ENCODE data around the gene PBLD.
A peak's percentile ranks its signal among the peaks of the same experiment; 100 is the strongest.

Gene PBLD

GRCh38 chr10:68242051-68242450, 90.7 kb downstream of the PBLD start:
- no peaks in the 10 kb centered on the region for H3K36me3 ChIP-seq (ENCODE audit: control insufficient read depth in 1 of 2, insufficient read depth in 2 of 2, low read length in 2 of 2)
- no peak overlapping the region for H4K8ac ChIP-seq (ENCODE audit: low read depth, low read length)
- no peak overlapping the region for H3K9ac ChIP-seq (ENCODE audit: low read length)
- no peak overlapping the region for H4K91ac ChIP-seq (ENCODE audit: low read depth, low read length)
- no peak overlapping the region for H3K18ac ChIP-seq (ENCODE audit: low read length)
- no peak overlapping the region for H2AK5ac ChIP-seq (ENCODE audit: low read length)
- H2BK120ac ChIP-seq (ENCODE audit: insufficient read depth, low read length, poor library complexity) = no peak overlapping the region
- H4K12ac ChIP-seq (ENCODE audit: low read depth, low read length) = no peak overlapping the region
- H3K23ac ChIP-seq (ENCODE audit: low read length) = no peak overlapping the region
- DNase-seq = no peak
- no CpG with 5 or more reads among the region's 2 CpGs for WGBS (ENCODE audit: extremely low coverage, insufficient coverage, insufficient read length)
- H3K27ac ChIP-seq (ENCODE audit: low read depth, low read length) = no peak overlapping the region
- no peaks in the 10 kb centered on the region for H3K4me1 ChIP-seq (ENCODE audit: control insufficient read depth in 1 of 2, insufficient read depth in 2 of 2, low read length in 2 of 2)
- H3K27me3 ChIP-seq (ENCODE audit: insufficient read depth, low read length) = no peaks in the 10 kb centered on the region
- H2BK12ac ChIP-seq (ENCODE audit: low read length) = no peak overlapping the region
- H2AFZ ChIP-seq (ENCODE audit: insufficient read depth, low read length, poor library complexity) = no peak overlapping the region
- H2BK5ac ChIP-seq (ENCODE audit: low read depth, low read length, poor library complexity) = no peak overlapping the region
- H3K79me1 ChIP-seq (ENCODE audit: low read length) = no peaks in the 10 kb centered on the region
- no peak overlapping the region for H3K4ac ChIP-seq (ENCODE audit: low read depth, low read length)
- H3K14ac ChIP-seq (ENCODE audit: low read length) = no peak overlapping the region
- no peak overlapping the region for H3K4me2 ChIP-seq (ENCODE audit: low read length)
- H3K9me3 ChIP-seq (ENCODE audit: insufficient read depth, low read depth, low read length) = no peaks in the 10 kb centered on the region
- no peak overlapping the region for H3K4me3 ChIP-seq (ENCODE audit: low read depth, low read length)
- H3K79me2 ChIP-seq (ENCODE audit: control insufficient read depth, insufficient read depth, low read length, poor library complexity) = no peaks in the 10 kb centered on the region

GRCh38 chr10:68239596-68240150, 93.1 kb downstream of the PBLD start:
- Histone ChIP-seq H2AK5ac (ENCODE audit: low read length) (no peak overlapping the region), H3K27ac (ENCODE audit: low read depth, low read length) (no peak overlapping the region), H3K9me3 (ENCODE audit: insufficient read depth, low read depth, low read length) (no peaks in the 10 kb centered on the region), H2BK120ac (ENCODE audit: insufficient read depth, low read length, poor library complexity) (no peak overlapping the region), H3K79me1 (ENCODE audit: low read length) (no peaks in the 10 kb centered on the region), H3K4ac (ENCODE audit: low read depth, low read length) (no peak overlapping the region), H3K4me2 (ENCODE audit: low read length) (no peak overlapping the region), H4K8ac (ENCODE audit: low read depth, low read length) (no peak overlapping the region), H2AFZ (ENCODE audit: insufficient read depth, low read length, poor library complexity) (no peak overlapping the region), H3K79me2 (ENCODE audit: control insufficient read depth, insufficient read depth, low read length, poor library complexity) (no peaks in the 10 kb centered on the region), H3K9ac (ENCODE audit: low read length) (no peak overlapping the region), H3K23ac (ENCODE audit: low read length) (no peak overlapping the region), H3K36me3 (ENCODE audit: control insufficient read depth in 1 of 2, insufficient read depth in 2 of 2, low read length in 2 of 2) (no peaks in the 10 kb centered on the region), H2BK5ac (ENCODE audit: low read depth, low read length, poor library complexity) (no peak overlapping the region), H3K18ac (ENCODE audit: low read length) (no peak overlapping the region), H3K4me1 (ENCODE audit: control insufficient read depth in 1 of 2, insufficient read depth in 2 of 2, low read length in 2 of 2) (no peaks in the 10 kb centered on the region), H4K91ac (ENCODE audit: low read depth, low read length) (no peak overlapping the region), H4K12ac (ENCODE audit: low read depth, low read length) (no peak overlapping the region), H3K14ac (ENCODE audit: low read length) (no peak overlapping the region), H3K4me3 (ENCODE audit: low read depth, low read length) (no peak overlapping the region), H2BK12ac (ENCODE audit: low read length) (no peak overlapping the region), H3K27me3 (ENCODE audit: insufficient read depth, low read length) (no peaks in the 10 kb centered on the region)
- WGBS (ENCODE audit: extremely low coverage, insufficient coverage, insufficient read length) = no CpG with 5 or more reads among the region's 5 CpGs
- DNase-seq = no peak

GRCh38 chr10:68239069-68239468, 93.7 kb downstream of the PBLD start:
- Histone ChIP-seq H3K18ac (ENCODE audit: low read length) (no peak overlapping the region), H4K91ac (ENCODE audit: low read depth, low read length) (no peak overlapping the region), H2AFZ (ENCODE audit: insufficient read depth, low read length, poor library complexity) (no peak overlapping the region), H4K12ac (ENCODE audit: low read depth, low read length) (no peak overlapping the region), H3K27ac (ENCODE audit: low read depth, low read length) (no peak overlapping the region), H2AK5ac (ENCODE audit: low read length) (no peak overlapping the region), H3K9me3 (ENCODE audit: insufficient read depth, low read depth, low read length) (no peaks in the 10 kb centered on the region), H4K8ac (ENCODE audit: low read depth, low read length) (no peak overlapping the region), H3K27me3 (ENCODE audit: insufficient read depth, low read length) (no peaks in the 10 kb centered on the region), H2BK120ac (ENCODE audit: insufficient read depth, low read length, poor library complexity) (no peak overlapping the region), H3K36me3 (ENCODE audit: control insufficient read depth in 1 of 2, insufficient read depth in 2 of 2, low read length in 2 of 2) (no peaks in the 10 kb centered on the region), H3K23ac (ENCODE audit: low read length) (no peak overlapping the region), H3K79me1 (ENCODE audit: low read length) (no peaks in the 10 kb centered on the region), H3K4me2 (ENCODE audit: low read length) (no peak overlapping the region), H3K14ac (ENCODE audit: low read length) (no peak overlapping the region), H3K4ac (ENCODE audit: low read depth, low read length) (no peak overlapping the region), H3K4me3 (ENCODE audit: low read depth, low read length) (no peak overlapping the region), H2BK12ac (ENCODE audit: low read length) (no peak overlapping the region), H2BK5ac (ENCODE audit: low read depth, low read length, poor library complexity) (no peak overlapping the region), H3K4me1 (ENCODE audit: control insufficient read depth in 1 of 2, insufficient read depth in 2 of 2, low read length in 2 of 2) (no peaks in the 10 kb centered on the region), H3K79me2 (ENCODE audit: control insufficient read depth, insufficient read depth, low read length, poor library complexity) (no peaks in the 10 kb centered on the region), H3K9ac (ENCODE audit: low read length) (no peak overlapping the region)
- no peak for DNase-seq
- WGBS (ENCODE audit: extremely low coverage, insufficient coverage, insufficient read length) = no CpG with 5 or more reads among the region's 5 CpGs

- no peak overlapping the region for H3K4ac ChIP-seq (ENCODE audit: low read depth, low read length)
- H4K8ac ChIP-seq (ENCODE audit: low read depth, low read length) = no peak overlapping the region
- H3K4me3 ChIP-seq (ENCODE audit: low read depth, low read length) = peak overlapping the region; percentile 37
- no peak overlapping the region for H2AK5ac ChIP-seq (ENCODE audit: low read length)
- H3K14ac ChIP-seq (ENCODE audit: low read length) = no peak overlapping the region
- H3K79me2 ChIP-seq (ENCODE audit: control insufficient read depth, insufficient read depth, low read length, poor library complexity) = no peaks in the 10 kb centered on the region
- WGBS (ENCODE audit: extremely low coverage, insufficient coverage, insufficient read length) = no CpG with 5 or more reads among the region's 6 CpGs
- no peaks in the 10 kb centered on the region for H3K36me3 ChIP-seq (ENCODE audit: control insufficient read depth in 1 of 2, insufficient read depth in 2 of 2, low read length in 2 of 2)
- no peak overlapping the region for H3K18ac ChIP-seq (ENCODE audit: low read length)
- no peak overlapping the region for H2BK12ac ChIP-seq (ENCODE audit: low read length)
- H3K27ac ChIP-seq (ENCODE audit: low read depth, low read length) = no peak overlapping the region
- DNase-seq = no peak
- H2BK5ac ChIP-seq (ENCODE audit: low read depth, low read length, poor library complexity) = no peak overlapping the region
- peak overlapping the region; percentile 69 for H3K23ac ChIP-seq (ENCODE audit: low read length)
- no peak overlapping the region for H4K91ac ChIP-seq (ENCODE audit: low read depth, low read length)
- H3K9ac ChIP-seq (ENCODE audit: low read length) = no peak overlapping the region
- no peak overlapping the region for H4K12ac ChIP-seq (ENCODE audit: low read depth, low read length)
- no peak overlapping the region for H2AFZ ChIP-seq (ENCODE audit: insufficient read depth, low read length, poor library complexity)
- no peaks in the 10 kb centered on the region for H3K4me1 ChIP-seq (ENCODE audit: control insufficient read depth in 1 of 2, insufficient read depth in 2 of 2, low read length in 2 of 2)
- H3K79me1 ChIP-seq (ENCODE audit: low read length) = no peaks in the 10 kb centered on the region
- no peak overlapping the region for H2BK120ac ChIP-seq (ENCODE audit: insufficient read depth, low read length, poor library complexity)
- no peaks in the 10 kb centered on the region for H3K9me3 ChIP-seq (ENCODE audit: insufficient read depth, low read depth, low read length)
- no peak overlapping the region for H3K4me2 ChIP-seq (ENCODE audit: low read length)
- H3K27me3 ChIP-seq (ENCODE audit: insufficient read depth, low read length) = no peaks in the 10 kb centered on the region
These were observed 94.4 kb downstream of the PBLD start for GRCh38 chr10:68238371-68238770.
